Gastroesophageal sphincter (tissue), 4 donors: ENCODE data around the gene APOA4. TPM values are rescaled to one million over a fixed set of nuclear protein-coding genes. Genes with fewer than 3 reads are reported as not detected.

Source experiments
- ATAC-seq: fragments of 150-250 bp; one replicate; pipeline ENCODE4 v1.9.1; 2016; ENCODE audit warnings: mild to moderate bottlenecking, moderate library complexity
- H3K27ac ChIP-seq, 4 donors: fragments of 200-600 bp; sonication (generic) in 3 of 4; 1 replicate in 3 of 4; 2 replicates in 1 of 4; pipeline ENCODE4 v1.5.1; 2016 to 2019
- H3K27me3 ChIP-seq: fragments of 200-600 bp; sonication (generic); one replicate; pipeline ENCODE4 v1.5.1; 2019
- H3K36me3 ChIP-seq, 2 donors: fragments of 200-600 bp; sonication (generic); one replicate each; pipeline ENCODE4 v1.5.1; 2019; ENCODE audit warnings: control low read depth in 1 of 2
- H3K4me1 ChIP-seq, 3 donors: fragments of 200-600 bp; sonication (generic); 1 replicate in 2 of 3; 2 replicates in 1 of 3; pipeline ENCODE4 v1.5.1; 2016 to 2019; ENCODE audit warnings: control low read depth in 2 of 3
- H3K4me3 ChIP-seq, 2 donors: fragments of 200-600 bp; sonication (generic); one replicate each; pipeline ENCODE4 v1.5.1; 2019; ENCODE audit warnings: mild to moderate bottlenecking in 1 of 2, moderate library complexity in 1 of 2
- H3K9me3 ChIP-seq, 3 donors: fragments of 200-600 bp; sonication (generic); one replicate each; pipeline ENCODE4 v1.5.1; 2017 to 2019; ENCODE audit warnings: control low read depth in 2 of 3
- CTCF ChIP-seq, 4 experiments: fragments of 200-600 bp in 2 of 4; fragments of 450-650 bp in 2 of 4; sonication (generic) in 1 of 4; IDR thresholded peaks; one replicate each; pipeline ENCODE4 v1.5.1; 2017 to 2019; ENCODE audit warnings: antibody characterized with exemption in 4 of 4, mild to moderate bottlenecking in 2 of 4, moderate library complexity in 2 of 4
- EP300 ChIP-seq: sonication (generic); formaldehyde crosslinking; IDR thresholded peaks from one replicate; pipeline ENCODE4 v1.6.1; 2017; ENCODE audit warnings: antibody characterized with exemption, mild to moderate bottlenecking
- POLR2A ChIP-seq, 2 donors: fragments of 450-650 bp; IDR thresholded peaks; one replicate each; pipeline ENCODE4 v1.6.1; 2017; ENCODE audit warnings: antibody characterized with exemption in 2 of 2, mild to moderate bottlenecking in 2 of 2, moderate library complexity in 1 of 2
- POLR2AphosphoS5 ChIP-seq: sonication (generic); formaldehyde crosslinking; IDR thresholded peaks from one replicate; pipeline ENCODE4 v1.6.1; 2017; ENCODE audit warnings: antibody characterized with exemption
- WGBS, 2 donors: methylation state at CpG; one replicate each; pipeline ENCODE4 v1.1.5; 2018; ENCODE audit warnings: low coverage in 1 of 2; 5-methylcytosine and 5-hydroxymethylcytosine counted together
- total RNA-seq, 4 donors: library from RNA; depleted of rRNA; stranded (reverse); fragments of >200 nt; gene quantifications; one replicate each; pipeline ENCODE4 v1.1.0, GENCODE V29; 2016

The APOA4 gene
- total RNA-seq, 4 donors from 2014 or later: 0.19 TPM; not detected in 3

GRCh38 chr11:116786326-116786725 is 36.8 kb downstream of the APOA4 start:
- no peaks in the 10 kb centered on the region for H3K9me3 ChIP-seq
- 80% methylated on average over 1 of the region's 2 CpGs; no CpG with 5 or more reads in 1 of the 2 donors for WGBS, 2 donors
- H3K4me3 ChIP-seq: no peak overlapping the region
- no peak overlapping the region for H3K27ac ChIP-seq
- no peaks in the 10 kb centered on the region for H3K27me3 ChIP-seq
- H3K36me3 ChIP-seq: peaks cover 4 to 52% of the 10 kb centered on the region in 2 donors
- ATAC-seq: no peak
- peaks cover 0 to 31% (median 14%) of the 10 kb centered on the region in 3 donors for H3K4me1 ChIP-seq
- TF ChIP-seq POLR2A (IDR thresholded peaks at IDR 0.05) (no peak), CTCF (IDR thresholded peaks at IDR 0.05) (no peak), POLR2AphosphoS5 (no peak), EP300 (no peak)

GRCh38 chr11:116782728-116783127 is 40.4 kb downstream of the APOA4 start:
- no peak overlapping the region for H3K27ac ChIP-seq
- H3K9me3 ChIP-seq: no peaks in the 10 kb centered on the region
- peaks cover 4 to 88% of the 10 kb centered on the region in 2 donors for H3K36me3 ChIP-seq
- 86 to 90% methylated on average over 2 of the region's 4 CpGs for WGBS, 2 donors
- ATAC-seq: no peak
- TF ChIP-seq POLR2A (IDR thresholded peaks at IDR 0.05): no peak
- no peak for TF ChIP-seq POLR2AphosphoS5
- no peak for TF ChIP-seq CTCF (IDR thresholded peaks at IDR 0.05)
- no peak for TF ChIP-seq EP300
- H3K4me3 ChIP-seq: no peak overlapping the region
- no peaks in the 10 kb centered on the region for H3K27me3 ChIP-seq
- H3K4me1 ChIP-seq: peaks cover 0 to 17% (median 11%) of the 10 kb centered on the region in 3 donors

- H3K9me3 ChIP-seq: no peaks in the 10 kb centered on the region
- H3K36me3 ChIP-seq: peaks cover 4 to 77% of the 10 kb centered on the region in 2 donors
- WGBS, 2 donors: 100% methylated on average over 2 of the region's 4 CpGs; no CpG with 5 or more reads in 1 of the 2 donors
These were observed 44.5 kb downstream of the APOA4 start for GRCh38 chr11:116778556-116778955.

GRCh38 chr11:116777056-116777455 is 46.0 kb downstream of the APOA4 start:
- ATAC-seq: no peak
- Histone ChIP-seq H3K9me3 (no peaks in the 10 kb centered on the region), H3K4me1 (peaks cover 0 to 9% (median under 1%) of the 10 kb centered on the region in 3 donors), H3K27me3 (no peaks in the 10 kb centered on the region), H3K36me3 (peaks cover 0 to 62% of the 10 kb centered on the region in 2 donors), H3K27ac (no peak overlapping the region), H3K4me3 (no peak overlapping the region)
- TF ChIP-seq EP300: no peak
- TF ChIP-seq POLR2A (IDR thresholded peaks at IDR 0.05): no peak
- TF ChIP-seq CTCF (IDR thresholded peaks at IDR 0.05): no peak
- no peak for TF ChIP-seq POLR2AphosphoS5
- 62 to 71% methylated on average over 2 to 4 of the region's 7 CpGs for WGBS, 2 donors

More at GRCh38 chr11:116778556-116778955, 44.5 kb downstream of the APOA4 start:
- no peak overlapping the region for H3K4me3 ChIP-seq
- TF ChIP-seq CTCF (IDR thresholded peaks at IDR 0.05) (no peak), POLR2A (IDR thresholded peaks at IDR 0.05) (no peak), POLR2AphosphoS5 (no peak), EP300 (no peak)
- peaks cover 0 to 4% (median 0%) of the 10 kb centered on the region in 3 donors for H3K4me1 ChIP-seq
- ATAC-seq: no peak
- no peak overlapping the region for H3K27ac ChIP-seq
- no peaks in the 10 kb centered on the region for H3K27me3 ChIP-seq

GRCh38 chr11:116776522-116776984 is 46.6 kb downstream of the APOA4 start:
- Histone ChIP-seq H3K27ac (no peak overlapping the region), H3K36me3 (peaks cover 0 to 57% of the 10 kb centered on the region in 2 donors), H3K4me1 (peaks cover 0 to 14% (median 5%) of the 10 kb centered on the region in 3 donors), H3K27me3 (no peaks in the 10 kb centered on the region), H3K9me3 (no peaks in the 10 kb centered on the region), H3K4me3 (no peak overlapping the region)
- no peak for ATAC-seq
- TF ChIP-seq POLR2A (IDR thresholded peaks at IDR 0.05): no peak
